H1 (cell line): ENCODE data around the gene MYOD1. TPM values are rescaled to one million over a fixed set of nuclear protein-coding genes. Genes with fewer than 3 reads are reported as not detected.

Experiments used
- CTCF ChIA-PET: fragments of 300-600 bp; sonication (Branson Sonifier 250); formaldehyde crosslinking; loops from one replicate; lab custom pipeline; 2021; ENCODE audit not compliant: partially characterized antibody; lab: Charles Lee
- POLR2A ChIA-PET: fragments of 300-600 bp; sonication (Branson Sonifier 250); formaldehyde crosslinking; loops from one replicate; lab custom pipeline; 2021; ENCODE audit warnings: inconsistent platforms; ENCODE audit not compliant: partially characterized antibody; lab: Charles Lee
- DNase-seq, 2 experiments: peaks; one replicate each; pipeline versions ENCODE4 v3.0.0 to v3.0.0-alpha.2; 2010 to 2022; ENCODE audit warnings: low spot score in 2 of 2, low read depth in 1 of 2, mixed read lengths in 1 of 2
- FAIRE-seq: peaks from 2 replicates; lab custom pipeline; 2011; peaks lifted over from hg19 to GRCh38; lab: Jason Lieb, UNC
- H2AFZ ChIP-seq: 2 replicates; pipeline ENCODE4 v1.8.1; 2012; ENCODE audit warnings: low read length, inconsistent platforms
- H2AK5ac ChIP-seq: 2 replicates; pipeline ENCODE4 v1.6.1; 2013; ENCODE audit warnings: low read depth, low read length
- H2BK120ac ChIP-seq: replicated peaks from 2 replicates; pipeline ENCODE3; 2013; ENCODE audit warnings: low read depth, low read length, inconsistent platforms
- H2BK12ac ChIP-seq: 2 replicates; pipeline ENCODE4 v1.6.1; 2013; ENCODE audit warnings: low read depth, low read length
- H2BK15ac ChIP-seq: 2 replicates; pipeline ENCODE4 v1.6.1; 2013; ENCODE audit warnings: low read length
- H2BK20ac ChIP-seq: 2 replicates; pipeline ENCODE4 v1.6.1; 2013; ENCODE audit warnings: low read length
- H2BK5ac ChIP-seq: 2 replicates; pipeline ENCODE4 v1.6.1; 2013; ENCODE audit warnings: low read depth, low read length
- H3K14ac ChIP-seq: 2 replicates; pipeline ENCODE4 v1.6.1; 2013; ENCODE audit warnings: inconsistent platforms; ENCODE audit not compliant: insufficient read length
- H3K18ac ChIP-seq: 2 replicates; pipeline ENCODE4 v1.6.1; 2013; ENCODE audit warnings: low read length; ENCODE audit errors: extremely low read depth
- H3K23ac ChIP-seq: 2 replicates; pipeline ENCODE4 v1.6.1; 2013; ENCODE audit warnings: inconsistent platforms; ENCODE audit not compliant: insufficient read length
- H3K23me2 ChIP-seq: 2 replicates; pipeline ENCODE4 v1.6.1; 2013; ENCODE audit warnings: low read depth, low read length
- H3K27ac ChIP-seq: 2 replicates; pipeline ENCODE4 v1.6.1; 2011; ENCODE audit warnings: low read depth, low read length, inconsistent platforms
- H3K27me3 ChIP-seq, 4 experiments: replicated peaks in 1 of 4; 1 replicate in 1 of 4; 2 replicates in 3 of 4; pipeline versions ENCODE4 v1.6.1 to v1.8.1; 2011 to 2013; ENCODE audit warnings: low read length in 3 of 4, mild to moderate bottlenecking in 3 of 4, inconsistent platforms in 2 of 4, mixed read lengths in 2 of 4, moderate library complexity in 1 of 4; ENCODE audit not compliant: control insufficient read depth in 3 of 4, insufficient read depth in 3 of 4; ENCODE audit errors: extremely low read depth in 1 of 4
- H3K36me3 ChIP-seq, 4 experiments: 2 replicates each; pipeline versions ENCODE4 v1.6.1 to v1.8.1; 2011 to 2013; ENCODE audit warnings: mild to moderate bottlenecking in 4 of 4, low read length in 3 of 4, moderate library complexity in 2 of 4, control low read depth in 1 of 4, inconsistent platforms in 1 of 4; ENCODE audit not compliant: insufficient read depth in 4 of 4, control insufficient read depth in 2 of 4
- H3K4ac ChIP-seq: replicated peaks from 2 replicates; pipeline ENCODE3; 2013; ENCODE audit warnings: low read length, low read depth, mixed read lengths, inconsistent platforms; ENCODE audit not compliant: insufficient read length
- H3K4me1 ChIP-seq, 4 experiments: replicated peaks in 1 of 4; 1 replicate in 1 of 4; 2 replicates in 3 of 4; pipeline versions ENCODE4 v1.6.1 to v1.8.1; 2011 to 2013; ENCODE audit warnings: low read length in 3 of 4, inconsistent platforms in 2 of 4, mixed read lengths in 1 of 4; ENCODE audit not compliant: insufficient read depth in 4 of 4, control insufficient read depth in 3 of 4
- H3K4me2 ChIP-seq, 2 experiments: 2 replicates each; pipeline versions ENCODE4 v1.6.1 to v1.8.1; 2011 to 2013; ENCODE audit warnings: low read depth in 2 of 2, low read length in 2 of 2, control low read depth in 1 of 2, inconsistent platforms in 1 of 2, mild to moderate bottlenecking in 1 of 2; ENCODE audit not compliant: insufficient read depth in 1 of 2
- H3K4me3 ChIP-seq, 4 experiments: fragments of 200-600, 300-600 bp in 1 of 4; sonication (generic), shearing (Covaris generic), sonication (Bioruptor Twin) in 1 of 4; 2 replicates each; pipeline versions ENCODE4 v1.5.1 to v1.8.1; 2011 to 2016; ENCODE audit warnings: low read length in 4 of 4, low read depth in 3 of 4, control low read depth in 2 of 4, inconsistent platforms in 2 of 4, mild to moderate bottlenecking in 2 of 4, mixed read lengths in 1 of 4, moderate library complexity in 1 of 4; ENCODE audit not compliant: insufficient read depth in 2 of 4; ENCODE audit errors: extremely low read depth in 1 of 4
- H3K56ac ChIP-seq: replicated peaks from 2 replicates; pipeline ENCODE3; 2013; ENCODE audit warnings: low read depth, mild to moderate bottlenecking, mixed read lengths, low read length, inconsistent platforms; ENCODE audit not compliant: insufficient read length
- H3K79me1 ChIP-seq: 2 replicates; pipeline ENCODE4 v1.6.1; 2013; ENCODE audit warnings: low read depth, low read length, control low read depth
- H3K79me2 ChIP-seq, 2 experiments: 2 replicates each; pipeline versions ENCODE4 v1.6.1 to v1.8.1; 2012 to 2013; ENCODE audit warnings: low read length in 2 of 2, mild to moderate bottlenecking in 2 of 2, inconsistent platforms in 1 of 2; ENCODE audit not compliant: insufficient read depth in 2 of 2, control insufficient read depth in 1 of 2
- H3K9ac ChIP-seq, 4 experiments: replicated peaks in 1 of 4; 1 replicate in 1 of 4; 2 replicates in 3 of 4; pipeline versions ENCODE4 v1.6.1 to v1.8.1; 2011 to 2013; ENCODE audit warnings: low read depth in 3 of 4, low read length in 3 of 4, control low read depth in 2 of 4, mild to moderate bottlenecking in 2 of 4, moderate library complexity in 2 of 4, inconsistent platforms in 1 of 4; ENCODE audit errors: extremely low read depth in 1 of 4
- H3K9me3 ChIP-seq, 2 experiments: 2 replicates each; pipeline versions ENCODE4 v1.6.1 to v1.8.1; 2012 to 2013; ENCODE audit warnings: mild to moderate bottlenecking in 2 of 2, moderate library complexity in 2 of 2, control low read depth in 1 of 2, inconsistent platforms in 1 of 2, low read depth in 1 of 2, low read length in 1 of 2, mixed read lengths in 1 of 2; ENCODE audit not compliant: insufficient read depth in 2 of 2
- H4K20me1 ChIP-seq, 2 experiments: replicated peaks in 1 of 2; 2 replicates each; pipeline versions ENCODE3 to v1.8.1; 2011 to 2013; ENCODE audit warnings: inconsistent platforms in 2 of 2, low read length in 2 of 2, mild to moderate bottlenecking in 1 of 2; ENCODE audit not compliant: insufficient read depth in 2 of 2, control insufficient read depth in 1 of 2
- H4K5ac ChIP-seq: 2 replicates; pipeline ENCODE4 v1.6.1; 2013; ENCODE audit warnings: low read length, low read depth, mixed read lengths, inconsistent platforms; ENCODE audit not compliant: insufficient read length
- H4K8ac ChIP-seq: 2 replicates; pipeline ENCODE4 v1.8.0; 2013; ENCODE audit warnings: mild to moderate bottlenecking, moderate library complexity, low read length, inconsistent platforms; ENCODE audit not compliant: insufficient read depth; ENCODE audit errors: extremely low read depth
- H4K91ac ChIP-seq: replicated peaks from 2 replicates; pipeline ENCODE3; 2013; ENCODE audit warnings: low read length, mixed read lengths, inconsistent platforms; ENCODE audit not compliant: insufficient read length
- EZH2 ChIP-seq: fragments of 200-600 bp; sonication (generic); IDR thresholded peaks from 2 replicates; pipeline ENCODE4 v1.7.1; 2012; ENCODE audit warnings: low read depth, mild to moderate bottlenecking, moderate library complexity, low read length, inconsistent platforms; ENCODE audit not compliant: severe bottlenecking
- RFX5 ChIP-seq: IDR thresholded peaks from 2 replicates; pipeline ENCODE4 v1.6.1; 2011; ENCODE audit warnings: low read depth, low read length, improper control_type of control experiment, borderline replicate concordance
- RNF2 ChIP-seq: fragments of 200-900, 300-1000 bp; sonication (generic); IDR thresholded peaks from 2 replicates; pipeline ENCODE4 v1.7.1; 2016; ENCODE audit warnings: borderline replicate concordance, low read depth, mild to moderate bottlenecking, antibody characterized with exemption, low read length; ENCODE audit not compliant: poor library complexity, severe bottlenecking; ENCODE audit errors: missing control alignments
- SAP30 ChIP-seq: fragments of 300-600 bp; sonication (generic); IDR thresholded peaks from 2 replicates; pipeline ENCODE4 v1.7.1; 2012; ENCODE audit warnings: low read length, moderate library complexity, mild to moderate bottlenecking, inconsistent platforms; ENCODE audit not compliant: insufficient read depth, insufficient replicate concordance
- SIRT6 ChIP-seq: IDR thresholded peaks from one replicate; pipeline ENCODE4 v1.7.1; 2012; ENCODE audit warnings: low read length, inconsistent platforms
- SP2 ChIP-seq: IDR thresholded peaks from 2 replicates; pipeline ENCODE4 v1.6.1; 2012; ENCODE audit warnings: mild to moderate bottlenecking, low read length, inconsistent platforms
- SUZ12 ChIP-seq: fragments of 200-600 bp; sonication (generic); IDR thresholded peaks from 2 replicates; pipeline ENCODE4 v1.6.1; 2012; ENCODE audit warnings: mild to moderate bottlenecking, inconsistent platforms, low read length, moderate library complexity, mixed read lengths
- WGBS, 2 experiments: shearing (Covaris generic) in 1 of 2; methylation state at CpG; one replicate each; pipeline versions ENCODE4 v1.1.6 to v1.1.7; 2013 to 2015; ENCODE audit warnings: low lambda C conversion rate in 2 of 2, mixed read lengths in 2 of 2, inconsistent platforms in 1 of 2, low coverage in 1 of 2, missing lambda C conversion rate in 1 of 2; ENCODE audit not compliant: insufficient replicate concordance in 2 of 2, insufficient coverage in 1 of 2, insufficient read length in 1 of 2; ENCODE audit errors: extremely low coverage in 1 of 2, missing lambda C conversion rate in 1 of 2; 5-methylcytosine and 5-hydroxymethylcytosine counted together
- long read RNA-seq, 2 experiments: library from RNA in 1 of 2; library from capped mRNA in 1 of 2; stranded (forward); transcript quantifications; one replicate each; pipeline ENCODE4 v2.0.0, GENCODE V29; 2021; ENCODE audit warnings: inconsistent platforms in 1 of 2
- polyA minus RNA-seq, 3 experiments: library from RNA; depleted of rRNA, polyadenylated mRNA; stranded (reverse); fragments of >200 nt; gene quantifications; 1 replicate in 2 of 3; 2 replicates in 1 of 3; pipeline ENCODE4 v1.2.3, GENCODE V29; 2011
- polyA plus RNA-seq, 7 experiments: library from polyadenylated mRNA; depleted of rRNA in 3 of 7; stranded (reverse) in 5 of 7; unstranded in 2 of 7; fragments of >200 nt in 5 of 7; fragments of 200-250 nt in 2 of 7; gene quantifications; 1 replicate in 5 of 7; 2 replicates in 1 of 7; 4 replicates in 1 of 7; pipeline versions ENCODE4 v1.2.1 to v1.2.3, GENCODE V29; 2011 to 2013; ENCODE audit warnings: missing spikeins in 2 of 7, mixed read lengths in 2 of 7
- total RNA-seq: library from RNA; stranded (reverse); fragmentation: NEBNext Ultra II Directional; extraction: Animal tissue kit (Norgen Biotek cat#: 25700); gene quantifications from 2 replicates; pipeline ENCODE4 v1.2.1, GENCODE V29; 2021

MYOD1 gene
- total RNA-seq = not detected in 2 replicates
- polyA plus RNA-seq (2011; rRNA removed) = 0.06 TPM in 1 of 2 replicates, not detected in the other
- polyA plus RNA-seq (2011; cell fraction: cytosol; rRNA removed) = not detected
- polyA plus RNA-seq (2011; cell fraction: nucleus; rRNA removed) = not detected
- not detected in 4 replicates for polyA plus RNA-seq (2012, experiment 1 of 2)
- not detected for polyA plus RNA-seq (2012, experiment 2 of 2)
- not detected for polyA plus RNA-seq (2013, experiment 1 of 2)
- not detected for polyA plus RNA-seq (2013, experiment 2 of 2)
- polyA minus RNA-seq (2011; rRNA and poly(A)+ RNA removed) = not detected in 2 replicates
- not detected for polyA minus RNA-seq (2011; cell fraction: cytosol; rRNA and poly(A)+ RNA removed)
- not detected for polyA minus RNA-seq (2011; cell fraction: nucleus; rRNA and poly(A)+ RNA removed)
- long read RNA-seq, experiment 1 = 0 reads
- long read RNA-seq, experiment 2 = 0 reads

DNA sequence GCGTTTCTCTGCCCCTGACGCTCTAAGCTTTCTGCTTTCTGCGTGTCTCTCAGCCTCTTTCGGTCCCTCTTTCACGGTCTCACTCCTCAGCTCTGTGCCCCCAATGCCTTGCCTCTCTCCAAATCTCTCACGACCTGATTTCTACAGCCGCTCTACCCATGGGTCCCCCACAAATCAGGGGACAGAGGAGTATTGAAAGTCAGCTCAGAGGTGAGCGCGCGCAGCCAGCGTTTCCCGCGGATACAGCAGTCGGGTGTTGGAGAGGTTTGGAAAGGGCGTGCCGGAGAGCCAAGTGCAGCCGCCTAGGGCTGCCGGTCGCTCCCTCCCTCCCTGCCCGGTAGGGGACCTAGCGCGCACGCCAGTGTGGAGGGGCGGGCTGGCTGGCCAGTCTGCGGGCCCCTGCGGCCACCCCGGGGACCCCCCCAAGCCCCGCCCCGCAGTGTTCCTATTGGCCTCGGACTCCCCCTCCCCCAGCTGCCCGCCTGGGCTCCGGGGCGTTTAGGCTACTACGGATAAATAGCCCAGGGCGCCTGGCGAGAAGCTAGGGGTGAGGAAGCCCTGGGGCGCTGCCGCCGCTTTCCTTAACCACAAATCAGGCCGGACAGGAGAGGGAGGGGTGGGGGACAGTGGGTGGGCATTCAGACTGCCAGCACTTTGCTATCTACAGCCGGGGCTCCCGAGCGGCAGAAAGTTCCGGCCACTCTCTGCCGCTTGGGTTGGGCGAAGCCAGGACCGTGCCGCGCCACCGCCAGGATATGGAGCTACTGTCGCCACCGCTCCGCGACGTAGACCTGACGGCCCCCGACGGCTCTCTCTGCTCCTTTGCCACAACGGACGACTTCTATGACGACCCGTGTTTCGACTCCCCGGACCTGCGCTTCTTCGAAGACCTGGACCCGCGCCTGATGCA is at the start of gene MYOD1:
Gene MYOD1 (plus strand): TSS at position 544 of the 910 bp plus-strand sequence. CDS start 212 bp downstream, at position 756.
- no peak within 1 kb of the TSS for H3K4ac ChIP-seq
- ChIA-PET CTCF (interaction anchor here (0.7 to 15.7 kb wide), 31 partner anchors 11 to 365 kb away, joined by 3 to 290 read pairs (median 4); partner anchors contain the start of gene KCNC1), POLR2A (interaction anchor here (1.2 to 1.5 kb wide), 2 partner anchors 16 to 120 kb away, joined by 3 to 5 read pairs; partner anchors contain the start of gene KCNC1)
- no peak within 1 kb of the TSS for H2BK15ac ChIP-seq
- FAIRE-seq (no peak), DNase-seq (peak in 1 of 2 experiments; percentile 68)
- H3K79me1 ChIP-seq = no peaks in the 10 kb centered on the region
- H3K9me3 ChIP-seq = peaks cover 0 to 5% of the 10 kb centered on the region in 2 experiments; a peak in 1 of 4 replicates
- no peak within 1 kb of the TSS for H3K56ac ChIP-seq
- H2BK12ac ChIP-seq = 0 out of 2 replicates have a peak within 1 kb of the TSS, but pooled peaks have one; percentile 17
- no peaks in the 10 kb centered on the region for H3K79me2 ChIP-seq
- H4K8ac ChIP-seq = peak within 1 kb of the TSS; percentile 8; the same call in 1 of the 2 replicates
- no peak within 1 kb of the TSS for H2AK5ac ChIP-seq
- H3K23me2 ChIP-seq = peaks cover 9% of the 10 kb centered on the region
- H3K27me3 ChIP-seq = peaks cover 57 to 86% (median 76%) of the 10 kb centered on the region in 4 experiments
- no peak within 1 kb of the TSS for H2BK5ac ChIP-seq
- no peaks in the 10 kb centered on the region; a peak in 1 of 8 replicates for H3K36me3 ChIP-seq
- 6% methylated on average over 32 of the region's 68 CpGs; no CpG with 5 or more reads in 1 of the 2 experiments for WGBS, 2 experiments
- no peak within 1 kb of the TSS; the same call in 1 of the 2 replicates for H3K18ac ChIP-seq
- H3K4me1 ChIP-seq = peaks cover 0 to 31% (median 14%) of the 10 kb centered on the region in 4 experiments; a peak in 6 of 7 replicates
- H3K14ac ChIP-seq = no peak within 1 kb of the TSS
- peaks cover 8 to 9% of the 10 kb centered on the region in 2 experiments for H4K20me1 ChIP-seq
- H3K4me2 ChIP-seq = peak within 1 kb of the TSS; percentile 81 to 98
- H4K5ac ChIP-seq = no peak within 1 kb of the TSS
- no peak within 1 kb of the TSS for H4K91ac ChIP-seq
- no peak within 1 kb of the TSS for H3K23ac ChIP-seq
- no peak within 1 kb of the TSS for H3K27ac ChIP-seq
- no peak within 1 kb of the TSS for H2BK20ac ChIP-seq
- H3K4me3 ChIP-seq = peak within 1 kb of the TSS; percentile 28 to 56 (median 48); a peak in 7 of 8 replicates
- H2BK120ac ChIP-seq = no peak within 1 kb of the TSS
- H3K9ac ChIP-seq = no peak within 1 kb of the TSS
- H2AFZ ChIP-seq = peak within 1 kb of the TSS; percentile 22
- TF ChIP-seq RFX5 (no peak), RNF2 (peak; percentile 29), SP2 (no peak), SIRT6 (no peak), EZH2 (peak; percentile 71), SUZ12 (peak; percentile 80), SAP30 (no peak)
